GM12874 (cell line): ENCODE measurements around the gene PROX1.

Source experiments
- TF ChIP-seq, protein P1 (sequence below): IDR thresholded peaks from 2 replicates; pipeline ENCODE4 v1.5.1; 2011; ENCODE audit warnings: low read depth, mild to moderate bottlenecking, control low read depth, low read length, moderate library complexity; ENCODE audit not compliant: insufficient read depth

PROX1 gene, protein sequence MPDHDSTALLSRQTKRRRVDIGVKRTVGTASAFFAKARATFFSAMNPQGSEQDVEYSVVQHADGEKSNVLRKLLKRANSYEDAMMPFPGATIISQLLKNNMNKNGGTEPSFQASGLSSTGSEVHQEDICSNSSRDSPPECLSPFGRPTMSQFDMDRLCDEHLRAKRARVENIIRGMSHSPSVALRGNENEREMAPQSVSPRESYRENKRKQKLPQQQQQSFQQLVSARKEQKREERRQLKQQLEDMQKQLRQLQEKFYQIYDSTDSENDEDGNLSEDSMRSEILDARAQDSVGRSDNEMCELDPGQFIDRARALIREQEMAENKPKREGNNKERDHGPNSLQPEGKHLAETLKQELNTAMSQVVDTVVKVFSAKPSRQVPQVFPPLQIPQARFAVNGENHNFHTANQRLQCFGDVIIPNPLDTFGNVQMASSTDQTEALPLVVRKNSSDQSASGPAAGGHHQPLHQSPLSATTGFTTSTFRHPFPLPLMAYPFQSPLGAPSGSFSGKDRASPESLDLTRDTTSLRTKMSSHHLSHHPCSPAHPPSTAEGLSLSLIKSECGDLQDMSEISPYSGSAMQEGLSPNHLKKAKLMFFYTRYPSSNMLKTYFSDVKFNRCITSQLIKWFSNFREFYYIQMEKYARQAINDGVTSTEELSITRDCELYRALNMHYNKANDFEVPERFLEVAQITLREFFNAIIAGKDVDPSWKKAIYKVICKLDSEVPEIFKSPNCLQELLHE

DNA sequence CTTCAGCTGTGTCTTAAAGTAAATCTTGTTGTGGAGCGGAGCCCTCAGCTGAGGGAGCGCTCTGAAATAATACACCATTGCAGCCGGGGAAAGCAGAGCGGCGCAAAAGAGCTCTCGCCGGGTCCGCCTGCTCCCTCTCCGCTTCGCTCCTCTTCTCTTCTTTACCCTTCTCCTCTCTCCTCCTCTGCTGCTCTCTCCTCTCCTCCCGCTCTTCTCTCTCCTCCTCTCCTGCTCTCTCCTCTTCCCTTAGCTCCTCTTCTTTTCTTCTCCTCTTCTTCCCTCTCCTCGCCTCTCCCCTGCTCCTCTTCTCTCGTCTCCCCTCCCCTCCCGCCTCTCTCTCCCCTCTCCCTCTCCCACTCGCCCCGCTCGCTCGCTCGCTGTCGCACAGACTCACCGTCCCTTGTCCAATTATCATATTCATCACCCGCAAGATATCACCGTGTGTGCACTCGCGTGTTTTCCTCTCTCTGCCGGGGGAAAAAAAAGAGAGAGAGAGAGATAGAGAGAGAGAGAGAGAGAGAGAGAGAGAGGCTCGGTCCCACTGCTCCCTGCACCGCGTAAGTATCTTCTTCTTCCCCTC is at the start of gene PROX1:
TSS of gene PROX1 (plus strand) at position 47 of the 580 bp plus-strand sequence. CDS start 8,563 bp downstream, outside the sequence.
- TF ChIP-seq, protein P1, sequence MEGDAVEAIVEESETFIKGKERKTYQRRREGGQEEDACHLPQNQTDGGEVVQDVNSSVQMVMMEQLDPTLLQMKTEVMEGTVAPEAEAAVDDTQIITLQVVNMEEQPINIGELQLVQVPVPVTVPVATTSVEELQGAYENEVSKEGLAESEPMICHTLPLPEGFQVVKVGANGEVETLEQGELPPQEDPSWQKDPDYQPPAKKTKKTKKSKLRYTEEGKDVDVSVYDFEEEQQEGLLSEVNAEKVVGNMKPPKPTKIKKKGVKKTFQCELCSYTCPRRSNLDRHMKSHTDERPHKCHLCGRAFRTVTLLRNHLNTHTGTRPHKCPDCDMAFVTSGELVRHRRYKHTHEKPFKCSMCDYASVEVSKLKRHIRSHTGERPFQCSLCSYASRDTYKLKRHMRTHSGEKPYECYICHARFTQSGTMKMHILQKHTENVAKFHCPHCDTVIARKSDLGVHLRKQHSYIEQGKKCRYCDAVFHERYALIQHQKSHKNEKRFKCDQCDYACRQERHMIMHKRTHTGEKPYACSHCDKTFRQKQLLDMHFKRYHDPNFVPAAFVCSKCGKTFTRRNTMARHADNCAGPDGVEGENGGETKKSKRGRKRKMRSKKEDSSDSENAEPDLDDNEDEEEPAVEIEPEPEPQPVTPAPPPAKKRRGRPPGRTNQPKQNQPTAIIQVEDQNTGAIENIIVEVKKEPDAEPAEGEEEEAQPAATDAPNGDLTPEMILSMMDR, result no peak

DNA sequence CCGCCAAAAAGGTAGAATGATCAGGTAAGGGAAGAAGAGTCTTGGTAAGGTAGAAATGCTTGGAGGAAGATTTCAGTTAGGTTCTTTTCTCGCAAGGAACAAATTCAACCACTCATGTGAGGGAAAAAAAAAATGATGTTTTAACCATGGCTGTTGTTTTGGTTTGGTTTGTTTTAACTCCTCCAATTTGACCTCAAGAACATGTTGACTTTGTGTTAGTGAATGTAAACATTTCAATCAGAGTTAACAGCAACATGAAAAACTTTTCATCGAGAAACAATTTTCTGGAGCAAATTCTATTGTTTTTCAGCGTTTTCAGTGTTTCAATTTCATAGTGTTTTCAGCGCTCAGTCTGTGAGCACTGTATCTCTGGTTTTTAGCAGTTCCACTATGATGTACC is 49.0 kb upstream of the PROX1 start:
- TF ChIP-seq, protein P1, result no peak

DNA sequence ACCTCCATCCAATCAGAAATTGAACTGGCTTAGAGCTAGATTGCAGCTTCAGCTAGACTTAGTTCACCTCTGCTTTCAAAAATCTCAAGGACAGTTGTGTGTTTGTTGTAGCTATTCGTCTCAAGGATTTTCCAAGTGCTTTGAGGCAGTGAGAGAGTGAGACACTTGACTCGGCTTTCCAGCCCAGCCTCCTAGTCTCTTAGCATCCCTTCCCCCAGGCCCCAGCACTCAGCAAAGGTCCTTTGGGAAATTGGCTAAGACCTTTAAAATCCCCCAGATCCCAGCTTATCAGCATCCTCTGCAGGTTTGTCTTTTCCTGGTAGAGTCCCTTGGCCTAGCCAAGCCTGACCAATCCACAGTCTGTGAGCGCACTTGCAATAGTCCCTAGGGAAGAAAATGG is 47.9 kb upstream of the PROX1 start:
- TF ChIP-seq, protein P1, result no peak

DNA sequence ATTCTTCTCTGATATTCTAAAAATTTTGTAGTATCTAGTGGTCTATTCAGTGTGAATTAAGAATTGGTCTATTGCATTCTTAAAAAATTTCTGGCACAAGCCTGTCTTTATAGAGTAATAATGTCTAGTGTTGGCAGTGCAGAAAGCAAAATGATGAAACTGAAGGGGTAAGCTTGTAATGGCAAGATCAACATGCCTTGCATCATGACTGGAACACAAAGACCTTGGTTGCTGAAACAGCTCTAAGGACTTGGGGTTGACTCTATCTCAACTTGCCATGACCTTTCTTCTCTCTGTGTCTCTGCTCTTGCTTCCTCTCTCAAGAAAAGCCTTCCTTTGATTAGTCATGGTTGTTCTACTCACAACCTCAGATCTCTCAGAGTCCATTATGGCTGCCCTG is 46.8 kb upstream of the PROX1 start:
- TF ChIP-seq, protein P1, result no peak

DNA sequence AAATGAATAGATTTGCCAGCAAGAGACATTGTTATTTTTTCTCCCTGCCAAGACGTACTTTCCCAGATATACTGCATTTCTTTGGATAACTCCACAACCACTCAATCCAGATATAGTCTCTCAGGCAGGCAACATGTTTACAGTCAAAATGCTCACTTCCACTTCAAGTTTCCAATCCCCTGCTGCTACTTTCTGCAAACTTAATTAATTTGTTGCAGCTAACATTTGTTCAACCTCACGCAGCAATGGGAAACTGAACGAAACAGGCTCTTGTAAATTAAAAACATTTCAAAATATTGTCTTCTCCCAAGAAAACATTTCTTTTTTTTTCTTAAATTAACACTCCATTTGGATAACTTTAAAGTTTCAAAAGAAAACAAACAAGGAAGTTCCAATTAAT is 45.7 kb upstream of the PROX1 start:
- TF ChIP-seq, protein P1, result no peak

DNA sequence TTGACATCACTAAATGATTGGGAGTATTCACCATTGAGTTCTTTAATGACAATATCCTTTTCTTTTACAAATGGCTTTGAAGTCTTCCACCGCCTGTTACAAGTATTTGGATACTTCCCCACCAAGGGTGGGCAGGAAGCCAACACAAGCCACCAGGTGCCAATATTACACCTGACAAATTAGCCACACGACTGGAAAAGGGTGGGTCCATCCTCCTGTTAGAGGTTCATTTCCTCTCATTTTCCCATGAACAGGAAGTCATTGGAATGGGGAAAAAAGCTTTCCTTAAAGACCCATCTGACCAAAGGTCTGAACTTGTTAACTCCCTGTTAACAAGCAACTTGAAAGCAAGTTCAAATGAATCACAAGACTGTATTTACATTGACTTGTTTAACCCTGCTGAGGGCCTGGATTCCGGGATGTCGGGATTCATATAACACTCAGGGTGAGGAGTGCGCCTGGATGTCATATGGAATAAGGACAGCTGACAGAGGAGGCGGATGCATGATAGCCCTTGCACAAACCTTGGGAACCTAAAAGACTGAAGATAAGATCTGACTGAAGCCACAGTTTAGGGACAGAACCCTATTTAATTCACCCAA is 40.5 kb upstream of the PROX1 start:
- TF ChIP-seq, protein P1, result no peak

DNA sequence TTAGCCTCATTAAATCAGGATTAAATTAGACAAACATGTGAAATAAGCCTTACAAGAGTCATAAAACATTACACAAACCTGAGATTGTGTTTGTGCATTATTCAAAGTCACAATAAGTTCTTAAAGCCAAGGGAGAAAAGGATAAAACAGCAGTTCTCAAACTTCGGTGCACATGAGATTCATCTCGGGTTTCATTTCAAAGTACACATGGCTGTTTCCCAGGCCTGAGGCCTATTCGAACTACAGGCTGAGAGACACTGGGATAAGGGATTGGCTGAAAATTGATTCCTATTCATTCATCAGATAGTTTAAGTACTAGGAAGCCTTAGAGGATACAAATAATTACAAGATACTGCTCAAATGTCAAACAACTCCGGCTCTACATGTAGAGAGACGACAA is 35.9 kb upstream of the PROX1 start:
- TF ChIP-seq, protein P1, result no peak
